NT2/D1 (cell line): Measurements from ENCODE around the gene MED20.

Experiments used
- SUZ12 ChIP-seq: IDR thresholded peaks from 2 replicates; pipeline ENCODE4 v1.6.1; 2011; ENCODE audit not compliant: insufficient read length, insufficient read depth; ENCODE audit errors: extremely low read depth
- ZNF274 ChIP-seq: IDR thresholded peaks from 2 replicates; pipeline ENCODE4 v1.6.1; 2011; ENCODE audit warnings: mild to moderate bottlenecking, low read depth, low read length

- TF ChIP-seq ZNF274 (no peak), SUZ12 (no peak)
Observed at GRCh38 chr6:41940759-41941279, 19.9 kb upstream of the MED20 start.
